Caco-2 (cell line): ENCODE results near the gene RAB29. TPM values are rescaled to one million over a fixed set of nuclear protein-coding genes. Genes with fewer than 3 reads are reported as not detected.

Source experiments
- BruUV-seq: library from RNA; stranded (reverse); fragments of 400-500 nt; replicated peaks from 2 replicates; lab custom pipeline; 2021; lab: Mats Ljungman, UMichigan
- CTCF ChIA-PET: fragments of 300-600 bp; sonication (Branson Sonifier 250); formaldehyde crosslinking; loops from one replicate; lab custom pipeline; 2022; ENCODE audit warnings: antibody characterized with exemption; lab: Charles Lee
- POLR2A ChIA-PET: fragments of 300-600 bp; sonication (Branson Sonifier 250); formaldehyde crosslinking; loops from one replicate; lab custom pipeline; 2022; ENCODE audit warnings: antibody characterized with exemption; lab: Charles Lee
- DNase-seq, 2 experiments: peaks; one replicate each; pipeline versions ENCODE4 v3.0.0 to v3.0.0-alpha.2; 2020 to 2022
- H3K27me3 ChIP-seq: replicated peaks from 2 replicates; pipeline ENCODE4 v1.6.0; 2011; ENCODE audit warnings: low read length; ENCODE audit not compliant: control insufficient read depth, insufficient read depth
- H3K36me3 ChIP-seq: 2 replicates; pipeline ENCODE4 v1.5.1; 2011; ENCODE audit warnings: low read length; ENCODE audit not compliant: control insufficient read depth, insufficient read depth
- H3K4me1 ChIP-seq: fragments of 250-450 bp; sonication (Bioruptor Pico); 2 replicates; pipeline ENCODE4 v1.5.1; 2020; ENCODE audit warnings: mild to moderate bottlenecking
- H3K4me3 ChIP-seq: 2 replicates; pipeline ENCODE4 v1.5.1; 2011; ENCODE audit warnings: low read depth, mild to moderate bottlenecking, control low read depth, low read length
- H3K9me3 ChIP-seq: fragments of 250-450 bp; sonication (Bioruptor Pico); 2 replicates; pipeline ENCODE4 v1.5.1; 2020; ENCODE audit warnings: mild to moderate bottlenecking, moderate library complexity
- H3K27ac Mint-ChIP-seq: one replicate; pipeline ENCODE4 v1.8.0; 2022; ENCODE audit warnings: mixed read lengths; ENCODE audit not compliant: unreplicated experiment
- H3K27me3 Mint-ChIP-seq: one replicate; pipeline ENCODE4 v1.8.0; 2022; ENCODE audit warnings: mixed read lengths; ENCODE audit not compliant: insufficient read depth, unreplicated experiment
- H3K36me3 Mint-ChIP-seq: one replicate; pipeline ENCODE4 v1.8.0; 2022; ENCODE audit warnings: mild to moderate bottlenecking, mixed read lengths; ENCODE audit not compliant: insufficient read depth, unreplicated experiment
- H3K4me1 Mint-ChIP-seq: one replicate; pipeline ENCODE4 v1.8.0; 2022; ENCODE audit warnings: low read depth, mixed read lengths; ENCODE audit not compliant: unreplicated experiment
- H3K4me3 Mint-ChIP-seq: one replicate; pipeline ENCODE4 v1.8.0; 2022; ENCODE audit warnings: mild to moderate bottlenecking, moderate library complexity, mixed read lengths; ENCODE audit not compliant: unreplicated experiment
- H3K9me3 Mint-ChIP-seq: one replicate; pipeline ENCODE4 v1.8.0; 2022; ENCODE audit warnings: mixed read lengths; ENCODE audit not compliant: unreplicated experiment
- intact Hi-C: fragments of 100-400 bp; cut with micrococcal nuclease; formaldehyde crosslinking; loops from one replicate; pipeline ENCODE4 v1.10.0; 2022; ENCODE audit not compliant: unreplicated experiment
- total RNA-seq: library from RNA; stranded (reverse); gene quantifications from 2 replicates; pipeline ENCODE4 v1.2.3, GENCODE V29; 2022
- TF ChIP-seq, protein P1 (sequence below), 2 experiments: fragments of 200-600 bp in 1 of 2; IDR thresholded peaks; 1 replicate in 1 of 2; 2 replicates in 1 of 2; pipeline versions ENCODE4 v1.5.1 to v1.8.0; 2011 to 2022; ENCODE audit warnings: antibody characterized with exemption in 1 of 2, control low read depth in 1 of 2, inconsistent platforms in 1 of 2, low read depth in 1 of 2, low read length in 1 of 2, mild to moderate bottlenecking in 1 of 2, moderate library complexity in 1 of 2; ENCODE audit not compliant: insufficient read depth in 1 of 2, severe bottlenecking in 1 of 2, unreplicated experiment in 1 of 2

Gene RAB29
- total RNA-seq, 1 experiment from 2014 or later, result 11.0 TPM

DNA sequence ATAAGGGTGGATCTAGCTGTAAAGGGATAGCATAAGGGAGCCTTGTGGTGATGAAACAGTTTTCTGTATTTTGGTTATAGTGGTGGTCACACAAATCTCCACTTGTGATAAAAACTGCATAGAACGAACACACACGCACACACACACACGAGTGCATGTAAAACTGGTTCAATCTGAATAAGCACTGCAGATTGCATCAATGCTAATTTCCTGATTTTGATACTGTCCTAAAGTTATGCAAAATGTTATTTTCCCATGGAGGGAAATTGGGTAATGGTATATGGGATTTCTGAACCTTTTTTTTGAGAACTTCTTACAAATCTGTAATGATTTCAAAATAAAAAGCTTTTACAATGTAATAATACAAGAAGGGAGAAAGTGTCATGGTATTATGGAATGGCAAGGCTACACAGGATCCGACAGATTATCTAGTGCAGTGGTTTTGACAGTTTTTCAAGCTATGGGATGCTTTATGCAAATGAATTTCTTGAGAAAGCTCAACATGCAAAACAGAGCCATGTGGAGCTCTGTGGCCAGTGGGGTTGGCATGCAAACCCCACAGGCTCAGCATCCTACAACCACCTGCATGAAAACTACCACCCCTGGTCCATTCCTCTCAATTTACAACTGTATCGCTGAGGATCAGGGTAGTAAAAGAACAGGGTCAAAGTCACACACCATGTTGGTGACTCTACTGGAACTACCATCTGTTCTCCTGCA is 18.9 kb upstream of the RAB29 start:
- Mint-ChIP-seq H3K9me3 (no peaks in the 10 kb centered on the region), H3K27me3 (no peaks in the 10 kb centered on the region), H3K4me1 (no peaks in the 10 kb centered on the region), H3K36me3 (no peaks in the 10 kb centered on the region), H3K4me3 (no peak overlapping the region), H3K27ac (no peak overlapping the region)
- DNase-seq, result no peak
- H3K4me3 ChIP-seq, result no peak overlapping the region
- POLR2A ChIA-PET, result no interaction called here
- no peaks in the 10 kb centered on the region for H3K9me3 ChIP-seq
- CTCF ChIA-PET, result interaction anchor here (0.6 to 4.3 kb wide), 4 partner anchors 20 to 183 kb away, joined by 3 to 98 read pairs (median 6); partner anchors contain the start of gene RAB29
- TF ChIP-seq, protein P1, sequence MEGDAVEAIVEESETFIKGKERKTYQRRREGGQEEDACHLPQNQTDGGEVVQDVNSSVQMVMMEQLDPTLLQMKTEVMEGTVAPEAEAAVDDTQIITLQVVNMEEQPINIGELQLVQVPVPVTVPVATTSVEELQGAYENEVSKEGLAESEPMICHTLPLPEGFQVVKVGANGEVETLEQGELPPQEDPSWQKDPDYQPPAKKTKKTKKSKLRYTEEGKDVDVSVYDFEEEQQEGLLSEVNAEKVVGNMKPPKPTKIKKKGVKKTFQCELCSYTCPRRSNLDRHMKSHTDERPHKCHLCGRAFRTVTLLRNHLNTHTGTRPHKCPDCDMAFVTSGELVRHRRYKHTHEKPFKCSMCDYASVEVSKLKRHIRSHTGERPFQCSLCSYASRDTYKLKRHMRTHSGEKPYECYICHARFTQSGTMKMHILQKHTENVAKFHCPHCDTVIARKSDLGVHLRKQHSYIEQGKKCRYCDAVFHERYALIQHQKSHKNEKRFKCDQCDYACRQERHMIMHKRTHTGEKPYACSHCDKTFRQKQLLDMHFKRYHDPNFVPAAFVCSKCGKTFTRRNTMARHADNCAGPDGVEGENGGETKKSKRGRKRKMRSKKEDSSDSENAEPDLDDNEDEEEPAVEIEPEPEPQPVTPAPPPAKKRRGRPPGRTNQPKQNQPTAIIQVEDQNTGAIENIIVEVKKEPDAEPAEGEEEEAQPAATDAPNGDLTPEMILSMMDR (IDR thresholded peaks at IDR 0.05; ENCODE audit: insufficient read depth in 1 of 2, low read depth in 1 of 2, low read length in 1 of 2, severe bottlenecking in 1 of 2, unreplicated experiment in 1 of 2), result no peak
- intact Hi-C loops, result no loop called here
- no TSS peak for BruUV-seq
- H3K27me3 ChIP-seq, result no peaks in the 10 kb centered on the region
- H3K4me1 ChIP-seq, result no peaks in the 10 kb centered on the region
- H3K36me3 ChIP-seq, result no peaks in the 10 kb centered on the region

DNA sequence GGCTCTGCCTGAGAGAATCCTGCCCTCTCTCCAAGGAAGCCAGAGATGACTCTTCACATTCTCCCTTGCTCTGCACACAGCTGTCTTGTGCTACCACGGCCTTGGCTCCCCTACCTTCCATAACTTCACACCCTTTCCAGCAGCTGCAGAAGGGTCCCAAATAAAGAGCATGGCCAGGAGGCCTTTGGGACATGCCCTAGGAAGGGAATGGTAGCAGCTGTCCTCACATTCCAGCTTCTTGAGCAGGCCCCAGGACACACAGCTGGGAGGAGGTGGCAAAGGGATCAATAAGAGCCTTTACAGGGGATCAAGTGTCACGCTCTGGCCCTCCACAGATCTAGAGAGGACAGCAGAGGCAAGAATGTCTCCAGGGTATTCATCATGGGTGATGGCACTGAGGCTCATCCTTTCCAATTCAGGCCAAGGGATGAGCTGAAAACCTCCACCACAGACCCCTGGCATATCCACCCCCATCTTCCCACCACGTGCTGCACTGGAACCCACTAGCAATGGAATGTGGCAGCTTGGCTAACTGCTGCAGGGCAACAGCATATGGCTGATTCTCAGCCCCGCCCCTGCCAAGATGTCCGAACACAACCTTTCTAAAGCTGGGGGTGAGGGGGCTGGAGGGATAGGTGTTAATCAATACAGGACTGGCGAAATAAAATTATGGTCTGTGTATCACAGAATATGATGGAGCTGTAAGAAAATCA is 17.8 kb upstream of the RAB29 start:
- CTCF ChIA-PET, result interaction anchor here (1.3 to 4.3 kb wide), 3 partner anchors 18 to 184 kb away, joined by 3 to 98 read pairs (median 5); partner anchors contain the start of gene RAB29
- H3K9me3 Mint-ChIP-seq, result no peaks in the 10 kb centered on the region
- Histone ChIP-seq H3K36me3 (no peaks in the 10 kb centered on the region), H3K9me3 (no peaks in the 10 kb centered on the region), H3K27me3 (no peaks in the 10 kb centered on the region), H3K4me3 (no peak overlapping the region), H3K4me1 (no peaks in the 10 kb centered on the region)
- TF ChIP-seq, protein P1 (IDR thresholded peaks at IDR 0.05; ENCODE audit: insufficient read depth in 1 of 2, low read depth in 1 of 2, low read length in 1 of 2, severe bottlenecking in 1 of 2, unreplicated experiment in 1 of 2), result no peak
- no peaks in the 10 kb centered on the region for H3K36me3 Mint-ChIP-seq
- H3K27ac Mint-ChIP-seq, result no peak overlapping the region
- H3K4me1 Mint-ChIP-seq, result no peaks in the 10 kb centered on the region
- H3K4me3 Mint-ChIP-seq, result no peak overlapping the region
- intact Hi-C loops, result no loop called here
- POLR2A ChIA-PET, result no interaction called here
- no peak for DNase-seq
- no TSS peak for BruUV-seq
- H3K27me3 Mint-ChIP-seq, result no peaks in the 10 kb centered on the region

DNA sequence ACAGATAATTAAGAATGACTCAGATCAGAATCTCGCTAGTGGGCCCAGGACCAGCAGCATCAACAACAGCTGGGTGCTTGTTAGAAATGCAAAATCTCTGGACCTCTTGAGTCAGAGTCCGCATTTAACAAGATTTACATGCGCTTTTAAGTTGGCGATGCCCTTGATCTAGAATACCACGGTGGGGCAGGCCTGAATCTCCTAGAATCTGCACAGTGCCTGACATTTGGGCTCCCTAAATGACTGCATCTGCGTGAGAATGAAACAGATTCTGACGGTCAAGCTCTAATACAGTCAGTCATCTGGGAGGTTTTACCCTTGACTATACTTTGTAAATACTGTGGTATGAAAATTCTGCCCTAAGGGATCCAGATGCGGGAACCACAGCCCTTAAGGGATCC is 17.2 kb upstream of the RAB29 start:
- Mint-ChIP-seq H3K27ac (no peak overlapping the region), H3K27me3 (no peaks in the 10 kb centered on the region), H3K4me3 (no peak overlapping the region), H3K36me3 (no peaks in the 10 kb centered on the region), H3K9me3 (no peaks in the 10 kb centered on the region), H3K4me1 (no peaks in the 10 kb centered on the region)
- CTCF ChIA-PET, result interaction anchor here (0.6 to 4.3 kb wide), 5 partner anchors 17 to 314 kb away, joined by 3 to 98 read pairs (median 5); partner anchors contain the start of gene RAB29
- BruUV-seq, result no TSS peak
- no peaks in the 10 kb centered on the region for H3K9me3 ChIP-seq
- no peaks in the 10 kb centered on the region for H3K27me3 ChIP-seq
- TF ChIP-seq, protein P1 (IDR thresholded peaks at IDR 0.05; ENCODE audit: insufficient read depth in 1 of 2, low read depth in 1 of 2, low read length in 1 of 2, severe bottlenecking in 1 of 2, unreplicated experiment in 1 of 2), result no peak
- intact Hi-C loops, result no loop called here
- DNase-seq, result no peak
- POLR2A ChIA-PET, result no interaction called here
- H3K36me3 ChIP-seq, result no peaks in the 10 kb centered on the region
- H3K4me1 ChIP-seq, result no peaks in the 10 kb centered on the region
- no peak overlapping the region for H3K4me3 ChIP-seq
